Measurements from ENCODE around the gene ETV5.

The ETV5 gene

GRCh38 chr3:186125118-186125517 is 16.2 kb upstream of the ETV5 start:
- no peak overlapping the region for H3K27ac ChIP-seq
- H3K4me3 ChIP-seq = no peak overlapping the region

- Histone ChIP-seq H3K27ac (peak overlapping the region in 1 of 21 experiments; percentile 2), H3K4me3 (no peak overlapping the region)
These were observed 15.7 kb upstream of the ETV5 start for GRCh38 chr3:186124592-186124991.

GRCh38 chr3:186123012-186123411 is 14.1 kb upstream of the ETV5 start:
- no peak overlapping the region for H3K4me3 ChIP-seq
- H3K27ac ChIP-seq = no peak overlapping the region

GRCh38 chr3:186121968-186122367 is 13.1 kb upstream of the ETV5 start:
- no peak overlapping the region for H3K27ac ChIP-seq

GRCh38 chr3:186121278-186121677 is 12.4 kb upstream of the ETV5 start:
- Histone ChIP-seq H3K27ac (no peak overlapping the region), H3K4me3 (no peak overlapping the region)

More at GRCh38 chr3:186121968-186122367, 13.1 kb upstream of the ETV5 start:
- no peak overlapping the region for H3K4me3 ChIP-seq

GRCh38 chr3:186119499-186119898 is 10.6 kb upstream of the ETV5 start:
- Histone ChIP-seq H3K27ac (no peak overlapping the region), H3K4me3 (no peak overlapping the region)

GRCh38 chr3:186118692-186119091 is 9.8 kb upstream of the ETV5 start:
- no peak overlapping the region for H3K27ac ChIP-seq
- H3K4me3 ChIP-seq = no peak overlapping the region

- H3K27ac ChIP-seq = no peak overlapping the region
These were observed 8.7 kb upstream of the ETV5 start for GRCh38 chr3:186117521-186118134.

GRCh38 chr3:186115239-186115996 is 6.5 kb upstream of the ETV5 start:
- Histone ChIP-seq H3K4me3 (no peak overlapping the region), H3K27ac (no peak overlapping the region)

More at GRCh38 chr3:186117521-186118134, 8.7 kb upstream of the ETV5 start:
- no peak overlapping the region for H3K4me3 ChIP-seq

GRCh38 chr3:186110975-186111974 is 2.4 kb upstream of the ETV5 start:
- Histone ChIP-seq H3K4me3 (no peak overlapping the region), H3K27ac (no peak overlapping the region)

GRCh38 chr3:186109897-186110803 is 1.3 kb upstream of the ETV5 start:
- H3K4me3 ChIP-seq = peak overlapping the region; percentile 41 to 84 (median 70)
- peak overlapping the region in 15 of 21 experiments; percentile 7 to 81 (median 72) for H3K27ac ChIP-seq

GRCh38 chr3:186108106-186108940 is 566 bp downstream of the ETV5 start:
- peak overlapping the region; percentile 14 to 91 (median 69) for H3K27ac ChIP-seq
- peak overlapping the region; percentile 62 to 84 (median 72) for H3K4me3 ChIP-seq

- peak overlapping the region in 12 of 21 experiments; percentile 14 to 91 (median 78) for H3K27ac ChIP-seq
- peak overlapping the region; percentile 62 to 84 (median 72) for H3K4me3 ChIP-seq
These were observed 1.4 kb downstream of the ETV5 start for GRCh38 chr3:186107215-186108105.

- H3K4me3 ChIP-seq = no peak overlapping the region
- no peak overlapping the region for H3K27ac ChIP-seq
These were observed 3.3 kb downstream of the ETV5 start for GRCh38 chr3:186105543-186105942.

- H3K27ac ChIP-seq = no peak overlapping the region
These were observed 6.2 kb downstream of the ETV5 start for GRCh38 chr3:186102687-186103086.

GRCh38 chr3:186100398-186100797 is 8.5 kb downstream of the ETV5 start:
- Histone ChIP-seq H3K4me3 (no peak overlapping the region), H3K27ac (no peak overlapping the region)

More at GRCh38 chr3:186102687-186103086, 6.2 kb downstream of the ETV5 start:
- H3K4me3 ChIP-seq = no peak overlapping the region

- peak overlapping the region in 2 of 21 experiments; percentile 24 to 59 for H3K27ac ChIP-seq
- H3K4me3 ChIP-seq = no peak overlapping the region
These were observed 9.7 kb downstream of the ETV5 start for GRCh38 chr3:186099178-186099577.

Measured in skin epidermis (tissue), 12 donors.